Left ventricle myocardium inferior (tissue), 1 donor: ENCODE data around the gene GLT8D2. TPM values are rescaled to one million over a fixed set of nuclear protein-coding genes. Genes with fewer than 3 reads are reported as not detected.

ENCODE experiments used
- DNase-seq: peaks from one replicate; pipeline ENCODE4 v3.0.0-alpha.2; 2020
- H3K27ac ChIP-seq: fragments of 200-600 bp; replicated peaks from 2 replicates; pipeline ENCODE4 v1.8.0; 2021
- H3K27me3 ChIP-seq: fragments of 200-600 bp; 2 replicates; pipeline ENCODE4 v1.8.0; 2021; ENCODE audit warnings: low read depth
- H3K36me3 ChIP-seq: fragments of 200-600 bp; 2 replicates; pipeline ENCODE4 v1.8.0; 2021
- H3K4me1 ChIP-seq: fragments of 200-600 bp; 2 replicates; pipeline ENCODE4 v1.8.0; 2021
- H3K4me3 ChIP-seq: fragments of 200-600 bp; 2 replicates; pipeline ENCODE4 v1.8.0; 2021; ENCODE audit warnings: mild to moderate bottlenecking, moderate library complexity
- H3K9me3 ChIP-seq: fragments of 200-600 bp; replicated peaks from 2 replicates; pipeline ENCODE4 v1.8.0; 2021
- intact Hi-C: fragments of 100-400 bp; cut with micrococcal nuclease; formaldehyde crosslinking; loops from one replicate; pipeline ENCODE4 v1.11.0; 2022
- long read RNA-seq: library from polyadenylated mRNA; unstranded; transcript quantifications from one replicate; pipeline ENCODE4 v2.0.0, GENCODE V29; 2021
- total RNA-seq: library from RNA; stranded (reverse); fragmentation: NEBNext Ultra II Directional; extraction: Animal tissue kit (Norgen Biotek cat#: 25700); gene quantifications from one replicate; pipeline ENCODE4 v1.2.1, GENCODE V29; 2021
- TF ChIP-seq, protein P1 (sequence below): fragments of 200-600 bp; IDR thresholded peaks from 2 replicates; pipeline ENCODE4 v1.8.0; 2021; ENCODE audit warnings: antibody characterized with exemption, mild to moderate bottlenecking, borderline replicate concordance
- donor health status: DM: no; HTN: yes; CAD: no; lungs with severe emphysema.

The GLT8D2 gene, protein sequence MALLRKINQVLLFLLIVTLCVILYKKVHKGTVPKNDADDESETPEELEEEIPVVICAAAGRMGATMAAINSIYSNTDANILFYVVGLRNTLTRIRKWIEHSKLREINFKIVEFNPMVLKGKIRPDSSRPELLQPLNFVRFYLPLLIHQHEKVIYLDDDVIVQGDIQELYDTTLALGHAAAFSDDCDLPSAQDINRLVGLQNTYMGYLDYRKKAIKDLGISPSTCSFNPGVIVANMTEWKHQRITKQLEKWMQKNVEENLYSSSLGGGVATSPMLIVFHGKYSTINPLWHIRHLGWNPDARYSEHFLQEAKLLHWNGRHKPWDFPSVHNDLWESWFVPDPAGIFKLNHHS
- total RNA-seq: 11.7 TPM
- long read RNA-seq, transcript GLT8D2-201 (11 exons, 1,880 nt): major isoform, 7 of 17 reads
- long read RNA-seq, partial matches to known transcripts: 7 of 17 reads
- long read RNA-seq, other reads (novel, unspliced or antisense): 3 of 17 reads

DNA sequence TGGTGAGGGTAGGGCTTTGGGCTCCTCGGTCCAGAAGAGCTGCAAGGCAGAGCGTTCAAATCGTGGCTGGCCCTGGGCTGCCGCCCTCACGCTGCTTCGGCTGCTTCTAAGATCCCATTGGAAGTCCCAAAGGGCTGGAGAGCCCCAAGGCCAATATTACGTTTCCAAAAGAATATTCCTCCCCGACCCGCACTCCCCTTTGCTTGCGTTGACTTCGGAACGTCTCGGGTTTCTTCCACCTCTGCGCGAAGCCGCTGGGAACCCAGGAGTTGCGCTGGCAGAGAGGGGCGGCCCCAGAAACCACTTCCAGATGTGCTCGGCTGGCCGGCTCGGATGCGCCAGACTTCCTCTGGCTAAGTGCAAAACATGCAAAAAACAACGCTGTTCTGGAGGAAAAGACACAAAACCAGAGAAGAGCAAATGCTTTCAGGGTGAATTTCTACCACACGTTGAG lies at the start of gene GLT8D2:
Gene GLT8D2, minus strand, starts transcription at position 285 of the 454 bp plus-strand sequence. CDS start 30,539 bp downstream, outside the sequence.
- peak within 1 kb of the TSS; percentile 75 for H3K27ac ChIP-seq
- intact Hi-C loops: no loop called here
- no peaks in the 10 kb centered on the region for H3K9me3 ChIP-seq
- TF ChIP-seq, protein P1, sequence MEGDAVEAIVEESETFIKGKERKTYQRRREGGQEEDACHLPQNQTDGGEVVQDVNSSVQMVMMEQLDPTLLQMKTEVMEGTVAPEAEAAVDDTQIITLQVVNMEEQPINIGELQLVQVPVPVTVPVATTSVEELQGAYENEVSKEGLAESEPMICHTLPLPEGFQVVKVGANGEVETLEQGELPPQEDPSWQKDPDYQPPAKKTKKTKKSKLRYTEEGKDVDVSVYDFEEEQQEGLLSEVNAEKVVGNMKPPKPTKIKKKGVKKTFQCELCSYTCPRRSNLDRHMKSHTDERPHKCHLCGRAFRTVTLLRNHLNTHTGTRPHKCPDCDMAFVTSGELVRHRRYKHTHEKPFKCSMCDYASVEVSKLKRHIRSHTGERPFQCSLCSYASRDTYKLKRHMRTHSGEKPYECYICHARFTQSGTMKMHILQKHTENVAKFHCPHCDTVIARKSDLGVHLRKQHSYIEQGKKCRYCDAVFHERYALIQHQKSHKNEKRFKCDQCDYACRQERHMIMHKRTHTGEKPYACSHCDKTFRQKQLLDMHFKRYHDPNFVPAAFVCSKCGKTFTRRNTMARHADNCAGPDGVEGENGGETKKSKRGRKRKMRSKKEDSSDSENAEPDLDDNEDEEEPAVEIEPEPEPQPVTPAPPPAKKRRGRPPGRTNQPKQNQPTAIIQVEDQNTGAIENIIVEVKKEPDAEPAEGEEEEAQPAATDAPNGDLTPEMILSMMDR: no peak
- H3K27me3 ChIP-seq: no peaks in the 10 kb centered on the region
- peak within 1 kb of the TSS; percentile 65 for H3K4me3 ChIP-seq
- DNase-seq: peak; percentile 64
- H3K36me3 ChIP-seq: no peaks in the 10 kb centered on the region
- H3K4me1 ChIP-seq: peaks cover 54% of the 10 kb centered on the region

DNA sequence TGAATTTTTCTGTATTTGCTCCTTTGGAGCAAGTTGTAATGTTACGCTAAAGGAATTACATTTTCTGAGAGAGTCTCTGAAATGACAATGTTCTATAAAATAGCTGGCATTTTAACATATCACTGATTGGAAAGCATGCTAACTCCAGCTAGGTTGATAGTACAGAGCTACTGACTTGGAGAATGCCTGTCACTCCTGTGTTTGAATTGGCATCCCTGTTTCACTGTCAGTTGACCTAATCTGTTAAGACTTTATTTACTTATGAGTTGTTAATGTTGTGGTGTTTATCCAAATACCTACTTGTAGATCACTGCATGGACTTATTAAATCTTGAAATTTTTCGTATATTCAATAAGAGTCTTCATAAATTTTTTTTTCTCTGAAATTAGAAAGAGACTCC lies 48.0 kb upstream of the GLT8D2 start:
- H3K36me3 ChIP-seq: peaks cover 97% of the 10 kb centered on the region
- intact Hi-C loops: no loop called here

DNA sequence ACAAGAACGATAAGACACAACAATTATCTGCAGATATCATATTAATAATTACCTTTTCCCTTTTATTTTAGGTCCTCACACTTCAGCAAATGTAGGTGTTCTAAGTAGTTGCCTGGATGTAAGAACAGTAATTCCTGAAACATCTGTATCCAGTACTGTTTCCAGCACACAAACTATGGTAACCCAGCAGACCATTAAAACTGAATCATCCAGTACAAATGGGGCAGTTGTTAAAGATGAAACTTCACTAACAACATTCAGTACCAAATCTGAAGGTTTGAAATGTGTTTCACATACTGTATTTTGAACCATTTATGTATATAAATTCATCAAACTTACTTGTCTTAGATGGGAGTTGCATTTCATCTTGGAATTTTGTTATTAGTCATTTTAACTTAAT lies 45.3 kb upstream of the GLT8D2 start:
- intact Hi-C loops: no loop called here
- no peak overlapping the region for H3K27ac ChIP-seq
- no peaks in the 10 kb centered on the region for H3K9me3 ChIP-seq
- H3K36me3 ChIP-seq: peaks cover 86% of the 10 kb centered on the region
- TF ChIP-seq, protein P1: no peak
- DNase-seq: no peak
- no peaks in the 10 kb centered on the region for H3K27me3 ChIP-seq
- H3K4me1 ChIP-seq: no peaks in the 10 kb centered on the region
- no peak overlapping the region for H3K4me3 ChIP-seq

More for the DNA sequence above, 48.0 kb upstream of the GLT8D2 start:
- TF ChIP-seq, protein P1: no peak
- no peaks in the 10 kb centered on the region for H3K4me1 ChIP-seq
- DNase-seq: no peak
- H3K9me3 ChIP-seq: no peaks in the 10 kb centered on the region
- no peaks in the 10 kb centered on the region for H3K27me3 ChIP-seq
- H3K27ac ChIP-seq: no peak overlapping the region
- no peak overlapping the region for H3K4me3 ChIP-seq

DNA sequence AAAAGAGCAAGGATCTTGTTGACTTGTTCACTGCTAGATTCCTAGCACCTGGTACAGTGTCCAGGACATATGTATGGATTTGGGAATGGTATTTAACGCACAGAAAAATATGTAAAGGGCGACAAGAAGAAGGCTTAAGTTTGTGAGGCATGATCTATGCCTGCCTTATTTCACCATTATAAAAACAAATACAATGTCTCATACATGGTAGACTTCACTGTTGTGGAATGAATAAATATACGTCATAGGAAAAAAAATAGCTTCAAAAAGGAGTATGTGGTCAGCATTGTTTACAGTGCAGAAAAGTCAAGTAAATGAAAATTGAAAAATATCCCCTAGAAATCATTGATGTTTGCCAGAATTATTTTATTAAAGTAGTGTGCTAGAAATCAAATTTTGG lies 44.3 kb upstream of the GLT8D2 start:
- Histone ChIP-seq H3K27me3 (no peaks in the 10 kb centered on the region), H3K4me1 (no peaks in the 10 kb centered on the region), H3K4me3 (no peak overlapping the region), H3K27ac (no peak overlapping the region), H3K9me3 (no peaks in the 10 kb centered on the region), H3K36me3 (peaks cover 87% of the 10 kb centered on the region)
- TF ChIP-seq, protein P1: no peak
- intact Hi-C loops: loop anchor here (5.0 kb wide), 1 partner anchor 157 kb away; no protein-coding TSS in a partner anchor
- no peak for DNase-seq

DNA sequence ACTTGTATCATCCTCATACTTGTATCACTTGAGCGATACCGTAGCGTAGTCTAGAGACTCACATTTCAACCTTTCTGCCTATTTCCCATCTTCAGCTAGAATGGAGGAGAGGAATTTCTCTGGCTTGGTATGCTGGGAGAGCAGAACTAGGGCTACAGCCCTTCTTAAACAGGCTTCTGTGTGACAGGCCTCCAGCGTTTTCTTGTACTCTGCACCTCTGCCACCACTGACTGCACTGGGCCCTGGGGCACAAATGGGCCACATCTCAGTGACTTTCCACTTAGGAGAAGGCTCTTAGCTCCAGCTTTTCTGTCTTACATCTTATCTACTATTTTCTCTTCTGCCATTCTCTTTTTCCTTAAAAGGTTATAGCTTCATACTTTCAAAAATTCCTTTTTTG lies 41.1 kb upstream of the GLT8D2 start:
- H3K9me3 ChIP-seq: no peaks in the 10 kb centered on the region
- no peaks in the 10 kb centered on the region for H3K27me3 ChIP-seq
- no peak overlapping the region for H3K4me3 ChIP-seq
- intact Hi-C loops: loop anchor here (5.0 kb wide), 1 partner anchor 154 kb away; no protein-coding TSS in a partner anchor
- TF ChIP-seq, protein P1: no peak
- H3K4me1 ChIP-seq: no peaks in the 10 kb centered on the region
- peaks cover 85% of the 10 kb centered on the region for H3K36me3 ChIP-seq
- no peak for DNase-seq
- H3K27ac ChIP-seq: no peak overlapping the region
